ENCODE measurements around the gene CELSR1.
A peak's percentile ranks its signal among the peaks of the same experiment; 100 is the strongest.

The CELSR1 gene

GRCh38 chr22:46551321-46551720 is 13.9 kb upstream of the CELSR1 start:
- no peak for DNase-seq

GRCh38 chr22:46549971-46550641 is 12.7 kb upstream of the CELSR1 start:
- DNase-seq: no peak

GRCh38 chr22:46549563-46549840 is 12.1 kb upstream of the CELSR1 start:
- DNase-seq: no peak

- DNase-seq: no peak
Measured at GRCh38 chr22:46547883-46548244, 10.4 kb upstream of the CELSR1 start.

- no peak for DNase-seq
Measured at GRCh38 chr22:46547179-46547882, 9.9 kb upstream of the CELSR1 start.

- no peak for DNase-seq
Measured at GRCh38 chr22:46546466-46547178, 9.2 kb upstream of the CELSR1 start.

- no peak for DNase-seq
Measured at GRCh38 chr22:46545086-46545792, 7.8 kb upstream of the CELSR1 start.

- peak; percentile 31 for DNase-seq
Measured at GRCh38 chr22:46542011-46542985, 4.9 kb upstream of the CELSR1 start.

- DNase-seq: no peak
Measured at GRCh38 chr22:46541536-46541935, 4.1 kb upstream of the CELSR1 start.

- DNase-seq: no peak
Measured at GRCh38 chr22:46540874-46541273, 3.5 kb upstream of the CELSR1 start.

- peak; percentile 19 for DNase-seq
Measured at GRCh38 chr22:46539169-46539568, 1.7 kb upstream of the CELSR1 start.

- no peak for DNase-seq
Measured at GRCh38 chr22:46538814-46539160, 1.4 kb upstream of the CELSR1 start.

- peak; percentile 38 for DNase-seq
Measured at GRCh38 chr22:46537946-46538813, 760 bp upstream of the CELSR1 start.

- DNase-seq: no peak
Measured at GRCh38 chr22:46536537-46537224, 739 bp downstream of the CELSR1 start.

- DNase-seq: no peak
Measured at GRCh38 chr22:46535876-46536536, 1.4 kb downstream of the CELSR1 start.

GRCh38 chr22:46534901-46535630 is 2.4 kb downstream of the CELSR1 start:
- no peak for DNase-seq

GRCh38 chr22:46534177-46534776 is 3.1 kb downstream of the CELSR1 start:
- no peak for DNase-seq

GRCh38 chr22:46533070-46533833 is 4.2 kb downstream of the CELSR1 start:
- DNase-seq: no peak

All from NCI-H748 treated with DMSO at 0.1 percent for 48 hours (cell line).